H1 (cell line): ENCODE data around the gene ITPR1. TPM values are rescaled to one million over a fixed set of nuclear protein-coding genes. Genes with fewer than 3 reads are reported as not detected.

Experiments
- CTCF ChIA-PET: fragments of 300-600 bp; sonication (Branson Sonifier 250); formaldehyde crosslinking; loops from one replicate; lab custom pipeline; 2021; ENCODE audit not compliant: partially characterized antibody; lab: Charles Lee
- POLR2A ChIA-PET: fragments of 300-600 bp; sonication (Branson Sonifier 250); formaldehyde crosslinking; loops from one replicate; lab custom pipeline; 2021; ENCODE audit warnings: inconsistent platforms; ENCODE audit not compliant: partially characterized antibody; lab: Charles Lee
- DNase-seq, 2 experiments: peaks; one replicate each; pipeline versions ENCODE4 v3.0.0 to v3.0.0-alpha.2; 2010 to 2022; ENCODE audit warnings: low spot score in 2 of 2, low read depth in 1 of 2, mixed read lengths in 1 of 2
- FAIRE-seq: peaks from 2 replicates; lab custom pipeline; 2011; peaks lifted over from hg19 to GRCh38; lab: Jason Lieb, UNC
- H2AFZ ChIP-seq: 2 replicates; pipeline ENCODE4 v1.8.1; 2012; ENCODE audit warnings: low read length, inconsistent platforms
- H2AK5ac ChIP-seq: 2 replicates; pipeline ENCODE4 v1.6.1; 2013; ENCODE audit warnings: low read depth, low read length
- H2BK120ac ChIP-seq: replicated peaks from 2 replicates; pipeline ENCODE3; 2013; ENCODE audit warnings: low read depth, low read length, inconsistent platforms
- H2BK12ac ChIP-seq: 2 replicates; pipeline ENCODE4 v1.6.1; 2013; ENCODE audit warnings: low read depth, low read length
- H2BK15ac ChIP-seq: 2 replicates; pipeline ENCODE4 v1.6.1; 2013; ENCODE audit warnings: low read length
- H2BK20ac ChIP-seq: 2 replicates; pipeline ENCODE4 v1.6.1; 2013; ENCODE audit warnings: low read length
- H2BK5ac ChIP-seq: 2 replicates; pipeline ENCODE4 v1.6.1; 2013; ENCODE audit warnings: low read depth, low read length
- H3K14ac ChIP-seq: 2 replicates; pipeline ENCODE4 v1.6.1; 2013; ENCODE audit warnings: inconsistent platforms; ENCODE audit not compliant: insufficient read length
- H3K18ac ChIP-seq: 2 replicates; pipeline ENCODE4 v1.6.1; 2013; ENCODE audit warnings: low read length; ENCODE audit errors: extremely low read depth
- H3K23ac ChIP-seq: 2 replicates; pipeline ENCODE4 v1.6.1; 2013; ENCODE audit warnings: inconsistent platforms; ENCODE audit not compliant: insufficient read length
- H3K23me2 ChIP-seq: 2 replicates; pipeline ENCODE4 v1.6.1; 2013; ENCODE audit warnings: low read depth, low read length
- H3K27ac ChIP-seq: 2 replicates; pipeline ENCODE4 v1.6.1; 2011; ENCODE audit warnings: low read depth, low read length, inconsistent platforms
- H3K27me3 ChIP-seq, 4 experiments: replicated peaks in 1 of 4; 1 replicate in 1 of 4; 2 replicates in 3 of 4; pipeline versions ENCODE4 v1.6.1 to v1.8.1; 2011 to 2013; ENCODE audit warnings: low read length in 3 of 4, mild to moderate bottlenecking in 3 of 4, inconsistent platforms in 2 of 4, mixed read lengths in 2 of 4, moderate library complexity in 1 of 4; ENCODE audit not compliant: control insufficient read depth in 3 of 4, insufficient read depth in 3 of 4; ENCODE audit errors: extremely low read depth in 1 of 4
- H3K36me3 ChIP-seq, 4 experiments: 2 replicates each; pipeline versions ENCODE4 v1.6.1 to v1.8.1; 2011 to 2013; ENCODE audit warnings: mild to moderate bottlenecking in 4 of 4, low read length in 3 of 4, moderate library complexity in 2 of 4, control low read depth in 1 of 4, inconsistent platforms in 1 of 4; ENCODE audit not compliant: insufficient read depth in 4 of 4, control insufficient read depth in 2 of 4
- H3K4ac ChIP-seq: replicated peaks from 2 replicates; pipeline ENCODE3; 2013; ENCODE audit warnings: low read length, low read depth, mixed read lengths, inconsistent platforms; ENCODE audit not compliant: insufficient read length
- H3K4me1 ChIP-seq, 4 experiments: replicated peaks in 1 of 4; 1 replicate in 1 of 4; 2 replicates in 3 of 4; pipeline versions ENCODE4 v1.6.1 to v1.8.1; 2011 to 2013; ENCODE audit warnings: low read length in 3 of 4, inconsistent platforms in 2 of 4, mixed read lengths in 1 of 4; ENCODE audit not compliant: insufficient read depth in 4 of 4, control insufficient read depth in 3 of 4
- H3K4me2 ChIP-seq, 2 experiments: 2 replicates each; pipeline versions ENCODE4 v1.6.1 to v1.8.1; 2011 to 2013; ENCODE audit warnings: low read depth in 2 of 2, low read length in 2 of 2, control low read depth in 1 of 2, inconsistent platforms in 1 of 2, mild to moderate bottlenecking in 1 of 2; ENCODE audit not compliant: insufficient read depth in 1 of 2
- H3K4me3 ChIP-seq, 4 experiments: fragments of 200-600, 300-600 bp in 1 of 4; sonication (generic), shearing (Covaris generic), sonication (Bioruptor Twin) in 1 of 4; 2 replicates each; pipeline versions ENCODE4 v1.5.1 to v1.8.1; 2011 to 2016; ENCODE audit warnings: low read length in 4 of 4, low read depth in 3 of 4, control low read depth in 2 of 4, inconsistent platforms in 2 of 4, mild to moderate bottlenecking in 2 of 4, mixed read lengths in 1 of 4, moderate library complexity in 1 of 4; ENCODE audit not compliant: insufficient read depth in 2 of 4; ENCODE audit errors: extremely low read depth in 1 of 4
- H3K56ac ChIP-seq: replicated peaks from 2 replicates; pipeline ENCODE3; 2013; ENCODE audit warnings: low read depth, mild to moderate bottlenecking, mixed read lengths, low read length, inconsistent platforms; ENCODE audit not compliant: insufficient read length
- H3K79me1 ChIP-seq: 2 replicates; pipeline ENCODE4 v1.6.1; 2013; ENCODE audit warnings: low read depth, low read length, control low read depth
- H3K79me2 ChIP-seq, 2 experiments: 2 replicates each; pipeline versions ENCODE4 v1.6.1 to v1.8.1; 2012 to 2013; ENCODE audit warnings: low read length in 2 of 2, mild to moderate bottlenecking in 2 of 2, inconsistent platforms in 1 of 2; ENCODE audit not compliant: insufficient read depth in 2 of 2, control insufficient read depth in 1 of 2
- H3K9ac ChIP-seq, 4 experiments: replicated peaks in 1 of 4; 1 replicate in 1 of 4; 2 replicates in 3 of 4; pipeline versions ENCODE4 v1.6.1 to v1.8.1; 2011 to 2013; ENCODE audit warnings: low read depth in 3 of 4, low read length in 3 of 4, control low read depth in 2 of 4, mild to moderate bottlenecking in 2 of 4, moderate library complexity in 2 of 4, inconsistent platforms in 1 of 4; ENCODE audit errors: extremely low read depth in 1 of 4
- H3K9me3 ChIP-seq, 2 experiments: 2 replicates each; pipeline versions ENCODE4 v1.6.1 to v1.8.1; 2012 to 2013; ENCODE audit warnings: mild to moderate bottlenecking in 2 of 2, moderate library complexity in 2 of 2, control low read depth in 1 of 2, inconsistent platforms in 1 of 2, low read depth in 1 of 2, low read length in 1 of 2, mixed read lengths in 1 of 2; ENCODE audit not compliant: insufficient read depth in 2 of 2
- H4K20me1 ChIP-seq, 2 experiments: replicated peaks in 1 of 2; 2 replicates each; pipeline versions ENCODE3 to v1.8.1; 2011 to 2013; ENCODE audit warnings: inconsistent platforms in 2 of 2, low read length in 2 of 2, mild to moderate bottlenecking in 1 of 2; ENCODE audit not compliant: insufficient read depth in 2 of 2, control insufficient read depth in 1 of 2
- H4K5ac ChIP-seq: 2 replicates; pipeline ENCODE4 v1.6.1; 2013; ENCODE audit warnings: low read length, low read depth, mixed read lengths, inconsistent platforms; ENCODE audit not compliant: insufficient read length
- H4K8ac ChIP-seq: 2 replicates; pipeline ENCODE4 v1.8.0; 2013; ENCODE audit warnings: mild to moderate bottlenecking, moderate library complexity, low read length, inconsistent platforms; ENCODE audit not compliant: insufficient read depth; ENCODE audit errors: extremely low read depth
- H4K91ac ChIP-seq: replicated peaks from 2 replicates; pipeline ENCODE3; 2013; ENCODE audit warnings: low read length, mixed read lengths, inconsistent platforms; ENCODE audit not compliant: insufficient read length
- BACH1 ChIP-seq: IDR thresholded peaks from 2 replicates; pipeline ENCODE4 v1.6.1; 2012; ENCODE audit warnings: low read length, improper control_type of control experiment
- CBX8 ChIP-seq: fragments of 300-800, 300-1000 bp; sonication (generic); IDR thresholded peaks from 2 replicates; pipeline ENCODE4 v1.7.1; 2016; ENCODE audit warnings: low read depth, low read length, borderline replicate concordance
- CEBPB ChIP-seq: IDR thresholded peaks from 2 replicates; pipeline ENCODE4 v1.6.1; 2012; ENCODE audit warnings: low read depth, low read length
- FOSL1 ChIP-seq: IDR thresholded peaks from 2 replicates; pipeline ENCODE4 v1.6.1; 2011; ENCODE audit warnings: mild to moderate bottlenecking, low read depth, low read length, moderate library complexity; ENCODE audit not compliant: insufficient read depth
- KDM5A ChIP-seq: fragments of 200-600 bp; IDR thresholded peaks from 2 replicates; pipeline ENCODE4 v1.7.1; 2012; ENCODE audit warnings: mild to moderate bottlenecking, low read length, inconsistent platforms, mixed read lengths
- RAD21 ChIP-seq, 2 experiments: IDR thresholded peaks in 1 of 2; conservative IDR thresholded peaks in 1 of 2; 2 replicates each; pipeline ENCODE4 v1.6.1; 2011; ENCODE audit warnings: low read depth in 2 of 2, low read length in 2 of 2, improper control_type of control experiment in 1 of 2, inconsistent platforms in 1 of 2, mild to moderate bottlenecking in 1 of 2, moderate library complexity in 1 of 2
- RNF2 ChIP-seq: fragments of 200-900, 300-1000 bp; sonication (generic); IDR thresholded peaks from 2 replicates; pipeline ENCODE4 v1.7.1; 2016; ENCODE audit warnings: borderline replicate concordance, low read depth, mild to moderate bottlenecking, antibody characterized with exemption, low read length; ENCODE audit not compliant: poor library complexity, severe bottlenecking; ENCODE audit errors: missing control alignments
- RXRA ChIP-seq: IDR thresholded peaks from 2 replicates; pipeline ENCODE4 v1.6.1; 2011; ENCODE audit warnings: low read depth, mild to moderate bottlenecking, low read length, moderate library complexity; ENCODE audit not compliant: insufficient read depth
- SIN3A ChIP-seq, 2 experiments: IDR thresholded peaks in 1 of 2; conservative IDR thresholded peaks in 1 of 2; 2 replicates each; pipeline ENCODE4 v1.6.1; 2011 to 2012; ENCODE audit warnings: low read length in 2 of 2, improper control_type of control experiment in 1 of 2, low read depth in 1 of 2, mild to moderate bottlenecking in 1 of 2
- SRF ChIP-seq: IDR thresholded peaks from 2 replicates; pipeline ENCODE4 v1.6.1; 2011; ENCODE audit warnings: mild to moderate bottlenecking, low read depth, low read length, moderate library complexity
- SUZ12 ChIP-seq: fragments of 200-600 bp; sonication (generic); IDR thresholded peaks from 2 replicates; pipeline ENCODE4 v1.6.1; 2012; ENCODE audit warnings: mild to moderate bottlenecking, inconsistent platforms, low read length, moderate library complexity, mixed read lengths
- TCF12 ChIP-seq: IDR thresholded peaks from 2 replicates; pipeline ENCODE4 v1.6.1; 2011; ENCODE audit warnings: low read depth, mild to moderate bottlenecking, low read length
- WGBS, 2 experiments: shearing (Covaris generic) in 1 of 2; methylation state at CpG; one replicate each; pipeline versions ENCODE4 v1.1.6 to v1.1.7; 2013 to 2015; ENCODE audit warnings: low lambda C conversion rate in 2 of 2, mixed read lengths in 2 of 2, inconsistent platforms in 1 of 2, low coverage in 1 of 2, missing lambda C conversion rate in 1 of 2; ENCODE audit not compliant: insufficient replicate concordance in 2 of 2, insufficient coverage in 1 of 2, insufficient read length in 1 of 2; ENCODE audit errors: extremely low coverage in 1 of 2, missing lambda C conversion rate in 1 of 2; 5-methylcytosine and 5-hydroxymethylcytosine counted together
- polyA plus RNA-seq, 7 experiments: library from polyadenylated mRNA; depleted of rRNA in 3 of 7; stranded (reverse) in 5 of 7; unstranded in 2 of 7; fragments of >200 nt in 5 of 7; fragments of 200-250 nt in 2 of 7; gene quantifications; 1 replicate in 5 of 7; 2 replicates in 1 of 7; 4 replicates in 1 of 7; pipeline versions ENCODE4 v1.2.1 to v1.2.3, GENCODE V29; 2011 to 2013; ENCODE audit warnings: missing spikeins in 2 of 7, mixed read lengths in 2 of 7
- total RNA-seq: library from RNA; stranded (reverse); fragmentation: NEBNext Ultra II Directional; extraction: Animal tissue kit (Norgen Biotek cat#: 25700); gene quantifications from 2 replicates; pipeline ENCODE4 v1.2.1, GENCODE V29; 2021
- TF ChIP-seq, protein P1 (sequence below): IDR thresholded peaks from 2 replicates; pipeline ENCODE4 v1.6.1; 2012; ENCODE audit warnings: inconsistent platforms

The ITPR1 gene
- total and polyA plus RNA-seq, 2 of the 8 experiments (the other 6 are each of a cell fraction or from before 2014, with no cell fraction given): 2.5 to 16.3 TPM

GRCh38 chr3:4776980-4777581 lies 283.9 kb downstream of the ITPR1 start:
- no peak overlapping the region for H2AK5ac ChIP-seq
- H3K9me3 ChIP-seq: no peaks in the 10 kb centered on the region
- no peak overlapping the region for H3K14ac ChIP-seq
- no peak overlapping the region for H3K23ac ChIP-seq
- H3K4ac ChIP-seq: no peak overlapping the region
- H3K18ac ChIP-seq: no peak overlapping the region
- H2BK12ac ChIP-seq: no peak overlapping the region
- H3K56ac ChIP-seq: no peak overlapping the region
- no peaks in the 10 kb centered on the region for H3K23me2 ChIP-seq
- FAIRE-seq (no peak), DNase-seq (no peak)
- H4K8ac ChIP-seq: no peak overlapping the region
- no peak overlapping the region for H4K5ac ChIP-seq
- H4K91ac ChIP-seq: no peak overlapping the region
- H2BK20ac ChIP-seq: no peak overlapping the region
- no peak overlapping the region for H3K4me2 ChIP-seq
- no peak overlapping the region for H2AFZ ChIP-seq
- H3K79me2 ChIP-seq: no peaks in the 10 kb centered on the region
- no peaks in the 10 kb centered on the region for H4K20me1 ChIP-seq
- no peak overlapping the region for H3K4me3 ChIP-seq
- H2BK120ac ChIP-seq: no peak overlapping the region
- no peaks in the 10 kb centered on the region for H3K27me3 ChIP-seq
- ChIA-PET CTCF (no interaction called here), POLR2A (no interaction called here)
- H2BK15ac ChIP-seq: no peak overlapping the region
- WGBS, 2 experiments: 90% methylated on average over 5 of the region's 5 CpGs; no CpG with 5 or more reads in 1 of the 2 experiments
- H3K36me3 ChIP-seq: no peaks in the 10 kb centered on the region; a peak in 1 of 8 replicates
- no peaks in the 10 kb centered on the region for H3K79me1 ChIP-seq
- H2BK5ac ChIP-seq: no peak overlapping the region
- no peak overlapping the region for H3K9ac ChIP-seq
- H3K27ac ChIP-seq: no peak overlapping the region
- H3K4me1 ChIP-seq: no peaks in the 10 kb centered on the region
- TF ChIP-seq RAD21 (IDR thresholded peaks at IDR 0.05 in 1 of 2, conservative IDR thresholded peaks at IDR 0.05 in 1 of 2; ENCODE audit: low read depth in 2 of 2, low read length in 2 of 2): no peak
- TF ChIP-seq BACH1: no peak
- no peak for TF ChIP-seq SIN3A (conservative IDR thresholded peaks at IDR 0.05 in 1 of 2, IDR thresholded peaks at IDR 0.05 in 1 of 2; ENCODE audit: low read depth in 1 of 2, low read length in 2 of 2)
- TF ChIP-seq TCF12: no peak
- TF ChIP-seq SUZ12: no peak
- no peak for TF ChIP-seq CBX8
- TF ChIP-seq KDM5A: no peak
- no peak for TF ChIP-seq SRF
- no peak for TF ChIP-seq RXRA
- TF ChIP-seq CEBPB: no peak
- no peak for TF ChIP-seq FOSL1
- TF ChIP-seq, protein P1, sequence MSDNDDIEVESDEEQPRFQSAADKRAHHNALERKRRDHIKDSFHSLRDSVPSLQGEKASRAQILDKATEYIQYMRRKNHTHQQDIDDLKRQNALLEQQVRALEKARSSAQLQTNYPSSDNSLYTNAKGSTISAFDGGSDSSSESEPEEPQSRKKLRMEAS: no peak
- no peak for TF ChIP-seq RNF2
